ENCODE results near the gene RIC3.

DNA sequence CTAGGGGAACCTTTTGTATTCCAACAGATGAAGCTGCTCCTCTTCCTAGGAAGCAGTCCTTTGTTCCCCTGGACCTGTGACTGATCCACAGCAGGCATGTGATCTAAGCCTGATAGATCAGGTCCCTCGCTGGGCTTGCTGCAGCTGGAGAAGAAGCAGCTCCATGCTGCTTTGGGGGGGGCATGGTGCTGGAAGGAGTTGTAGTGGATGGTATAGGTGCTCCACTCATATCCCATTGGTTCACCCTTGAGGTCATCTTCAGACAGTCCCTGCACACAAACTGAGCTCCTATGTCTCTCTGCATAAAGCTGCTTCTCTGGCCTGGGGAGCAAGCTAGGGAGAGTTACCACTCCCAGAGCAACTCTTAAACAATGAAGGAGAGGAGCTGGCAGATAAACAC is 9.5 kb upstream of the RIC3 start:
- TF ChIP-seq, protein P1, sequence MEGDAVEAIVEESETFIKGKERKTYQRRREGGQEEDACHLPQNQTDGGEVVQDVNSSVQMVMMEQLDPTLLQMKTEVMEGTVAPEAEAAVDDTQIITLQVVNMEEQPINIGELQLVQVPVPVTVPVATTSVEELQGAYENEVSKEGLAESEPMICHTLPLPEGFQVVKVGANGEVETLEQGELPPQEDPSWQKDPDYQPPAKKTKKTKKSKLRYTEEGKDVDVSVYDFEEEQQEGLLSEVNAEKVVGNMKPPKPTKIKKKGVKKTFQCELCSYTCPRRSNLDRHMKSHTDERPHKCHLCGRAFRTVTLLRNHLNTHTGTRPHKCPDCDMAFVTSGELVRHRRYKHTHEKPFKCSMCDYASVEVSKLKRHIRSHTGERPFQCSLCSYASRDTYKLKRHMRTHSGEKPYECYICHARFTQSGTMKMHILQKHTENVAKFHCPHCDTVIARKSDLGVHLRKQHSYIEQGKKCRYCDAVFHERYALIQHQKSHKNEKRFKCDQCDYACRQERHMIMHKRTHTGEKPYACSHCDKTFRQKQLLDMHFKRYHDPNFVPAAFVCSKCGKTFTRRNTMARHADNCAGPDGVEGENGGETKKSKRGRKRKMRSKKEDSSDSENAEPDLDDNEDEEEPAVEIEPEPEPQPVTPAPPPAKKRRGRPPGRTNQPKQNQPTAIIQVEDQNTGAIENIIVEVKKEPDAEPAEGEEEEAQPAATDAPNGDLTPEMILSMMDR (conservative IDR thresholded peaks at IDR 0.05; ENCODE audit: low read depth, low read length) = no peak
- no peak for TF ChIP-seq EZH2 (IDR thresholded peaks at IDR 0.05; ENCODE audit: low read length, unreplicated experiment)
